Thyroid gland (tissue), 4 donors: ENCODE results near the gene CRYAB.

Experiments
- CTCF ChIP-seq, 6 experiments: fragments of 200-600 bp in 3 of 6; fragments of 450-650 bp in 3 of 6; sonication (generic) in 3 of 6; IDR thresholded peaks; one replicate each; pipeline ENCODE4 v1.5.1; 2016 to 2019; ENCODE audit warnings: antibody characterized with exemption in 6 of 6, mild to moderate bottlenecking in 2 of 6, inconsistent platforms in 1 of 6, moderate library complexity in 1 of 6
- POLR2A ChIP-seq, 2 donors: fragments of 450-650 bp; IDR thresholded peaks; one replicate each; pipeline ENCODE4 v1.6.1; 2017; ENCODE audit warnings: antibody characterized with exemption in 2 of 2, mild to moderate bottlenecking in 2 of 2, moderate library complexity in 1 of 2

GRCh38 chr11:111886032-111886431, 25.5 kb downstream of the CRYAB start:
- TF ChIP-seq CTCF (IDR thresholded peaks at IDR 0.05) = no peak
- TF ChIP-seq POLR2A (IDR thresholded peaks at IDR 0.05) = no peak
